HEK293 (cell line): ENCODE data around the gene GALNT1.

Source experiments
- CTCF ChIA-PET: fragments of 350-600 bp; formaldehyde crosslinking; extraction: SDS; loops from one replicate; lab custom pipeline; 2021; ENCODE audit warnings: antibody characterized with exemption; lab: Yijun Ruan, JAX
- POLR2A ChIA-PET: fragments of 300-600 bp; formaldehyde crosslinking; extraction: SDS; loops from one replicate; lab custom pipeline; 2020; ENCODE audit warnings: antibody characterized with exemption, inconsistent platforms; lab: Yijun Ruan, JAX
- H3K27ac ChIP-seq: fragments of 200-500 bp; sonication (Bioruptor generic); 2 replicates; pipeline ENCODE4 v1.5.1; 2014; ENCODE audit warnings: low read depth, low read length, control low read depth, inconsistent platforms; ENCODE audit errors: extremely low read depth
- H3K36me3 ChIP-seq, 2 experiments: fragments of 200-500 bp in 1 of 2; sonication (Bioruptor generic) in 1 of 2; 1 replicate in 1 of 2; 2 replicates in 1 of 2; pipeline ENCODE4 v1.5.1; 2014 to 2017; ENCODE audit warnings: inconsistent platforms in 2 of 2, low read length in 2 of 2; ENCODE audit not compliant: control insufficient read depth in 2 of 2, insufficient read depth in 1 of 2
- H3K4me1 ChIP-seq: fragments of 200-500 bp; sonication (Bioruptor generic); 2 replicates; pipeline ENCODE4 v1.5.1; 2014; ENCODE audit warnings: mild to moderate bottlenecking, low read length, inconsistent platforms; ENCODE audit not compliant: control insufficient read depth, insufficient read depth
- H3K4me3 ChIP-seq: 2 replicates; pipeline ENCODE4 v1.5.1; 2011; ENCODE audit warnings: low read depth, mild to moderate bottlenecking, control low read depth, low read length, moderate library complexity
- H3K9me3 ChIP-seq: fragments of 200-500 bp; sonication (Bioruptor generic); 2 replicates; pipeline ENCODE4 v1.5.1; 2014; ENCODE audit warnings: low read depth, low read length, inconsistent platforms; ENCODE audit not compliant: control insufficient read depth, insufficient read depth
- CTCF ChIP-seq: fragments of 450-650 bp; formaldehyde crosslinking; IDR thresholded peaks from 2 replicates; pipeline ENCODE4 v1.5.1; 2016; ENCODE audit warnings: missing biosample characterization, missing genetic modification characterization
- EGR2 ChIP-seq: fragments of 450-650 bp; formaldehyde crosslinking; IDR thresholded peaks from 2 replicates; pipeline ENCODE4 v1.5.1; 2016; ENCODE audit warnings: low read depth, missing biosample characterization, missing genetic modification characterization
- GFI1B ChIP-seq: fragments of 450-650 bp; formaldehyde crosslinking; IDR thresholded peaks from 2 replicates; pipeline ENCODE4 v1.5.1; 2016; ENCODE audit warnings: missing biosample characterization, missing genetic modification characterization
- GLI4 ChIP-seq: fragments of 450-650 bp; formaldehyde crosslinking; IDR thresholded peaks from 2 replicates; pipeline ENCODE4 v1.5.1; 2016; ENCODE audit warnings: missing biosample characterization, missing genetic modification characterization
- OVOL3 ChIP-seq: fragments of 450-650 bp; formaldehyde crosslinking; IDR thresholded peaks from 2 replicates; pipeline ENCODE4 v1.5.1; 2016; ENCODE audit warnings: missing biosample characterization, missing genetic modification characterization
- SCRT1 ChIP-seq: fragments of 450-650 bp; formaldehyde crosslinking; IDR thresholded peaks from 2 replicates; pipeline ENCODE4 v1.5.1; 2016; ENCODE audit warnings: missing biosample characterization, missing genetic modification characterization, borderline replicate concordance
- SP3 ChIP-seq: fragments of 450-650 bp; formaldehyde crosslinking; IDR thresholded peaks from 2 replicates; pipeline ENCODE4 v1.5.1; 2016; ENCODE audit warnings: missing biosample characterization, missing genetic modification characterization
- TRIM28 ChIP-seq: IDR thresholded peaks from 2 replicates; pipeline ENCODE4 v1.6.1; 2011; ENCODE audit warnings: low read length, control low read depth, borderline replicate concordance
- ZBTB1 ChIP-seq: fragments of 450-650 bp; formaldehyde crosslinking; IDR thresholded peaks from 2 replicates; pipeline ENCODE4 v1.5.1; 2016; ENCODE audit warnings: missing biosample characterization, missing genetic modification characterization
- ZNF112 ChIP-seq: fragments of 450-650 bp; formaldehyde crosslinking; IDR thresholded peaks from 2 replicates; pipeline ENCODE4 v1.5.0; 2017; ENCODE audit warnings: missing biosample characterization, missing genetic modification characterization
- ZNF121 ChIP-seq: fragments of 450-650 bp; formaldehyde crosslinking; IDR thresholded peaks from 2 replicates; pipeline ENCODE4 v1.5.1; 2016; ENCODE audit warnings: missing biosample characterization, missing genetic modification characterization
- ZNF146 ChIP-seq: fragments of 450-650 bp; formaldehyde crosslinking; IDR thresholded peaks from 2 replicates; pipeline ENCODE4 v1.5.1; 2016; ENCODE audit warnings: missing biosample characterization, missing genetic modification characterization
- ZNF169 ChIP-seq: fragments of 450-650 bp; formaldehyde crosslinking; IDR thresholded peaks from 2 replicates; pipeline ENCODE4 v1.5.1; 2016; ENCODE audit warnings: missing biosample characterization, missing genetic modification characterization
- ZNF174 ChIP-seq: fragments of 450-650 bp; formaldehyde crosslinking; IDR thresholded peaks from 2 replicates; pipeline ENCODE4 v1.5.0; 2017; ENCODE audit warnings: missing biosample characterization, mild to moderate bottlenecking, missing genetic modification characterization
- ZNF18 ChIP-seq: fragments of 450-650 bp; formaldehyde crosslinking; IDR thresholded peaks from 2 replicates; pipeline ENCODE4 v1.5.1; 2016; ENCODE audit warnings: missing biosample characterization, missing genetic modification characterization
- ZNF211 ChIP-seq: fragments of 450-650 bp; formaldehyde crosslinking; IDR thresholded peaks from 2 replicates; pipeline ENCODE4 v1.5.1; 2016; ENCODE audit warnings: low read depth, missing biosample characterization, missing genetic modification characterization
- ZNF292 ChIP-seq: fragments of 450-650 bp; formaldehyde crosslinking; IDR thresholded peaks from 2 replicates; pipeline ENCODE4 v1.5.1; 2016; ENCODE audit warnings: low read depth, missing biosample characterization, missing genetic modification characterization, borderline replicate concordance
- ZNF302 ChIP-seq: fragments of 450-650 bp; formaldehyde crosslinking; IDR thresholded peaks from 2 replicates; pipeline ENCODE4 v1.5.1; 2016; ENCODE audit warnings: missing biosample characterization, missing genetic modification characterization, low read depth
- ZNF335 ChIP-seq: fragments of 450-650 bp; formaldehyde crosslinking; conservative IDR thresholded peaks from 2 replicates; pipeline ENCODE4 v1.5.1; 2016; ENCODE audit warnings: missing biosample characterization, missing genetic modification characterization
- ZNF423 ChIP-seq: fragments of 450-650 bp; formaldehyde crosslinking; IDR thresholded peaks from 2 replicates; pipeline ENCODE4 v1.5.1; 2016; ENCODE audit warnings: missing biosample characterization, missing genetic modification characterization
- ZNF433 ChIP-seq: fragments of 450-650 bp; formaldehyde crosslinking; IDR thresholded peaks from 2 replicates; pipeline ENCODE4 v1.5.1; 2016; ENCODE audit warnings: missing biosample characterization, missing genetic modification characterization, low read depth
- ZNF548 ChIP-seq: fragments of 450-650 bp; formaldehyde crosslinking; IDR thresholded peaks from 2 replicates; pipeline ENCODE4 v1.5.1; 2016; ENCODE audit warnings: missing biosample characterization, missing genetic modification characterization
- ZNF555 ChIP-seq: fragments of 450-650 bp; formaldehyde crosslinking; conservative IDR thresholded peaks from 2 replicates; pipeline ENCODE4 v1.5.1; 2017; ENCODE audit warnings: missing biosample characterization, mild to moderate bottlenecking, missing genetic modification characterization, inconsistent platforms
- ZNF558 ChIP-seq: fragments of 450-650 bp; formaldehyde crosslinking; IDR thresholded peaks from 2 replicates; pipeline ENCODE4 v1.5.1; 2016; ENCODE audit warnings: missing biosample characterization, missing genetic modification characterization
- ZNF629 ChIP-seq: fragments of 450-650 bp; formaldehyde crosslinking; IDR thresholded peaks from 2 replicates; pipeline ENCODE4 v1.5.1; 2017; ENCODE audit warnings: missing biosample characterization, missing genetic modification characterization
- ZNF701 ChIP-seq: fragments of 450-650 bp; formaldehyde crosslinking; IDR thresholded peaks from 2 replicates; pipeline ENCODE4 v1.5.1; 2016; ENCODE audit warnings: missing biosample characterization, missing genetic modification characterization
- ZNF707 ChIP-seq: fragments of 450-650 bp; formaldehyde crosslinking; IDR thresholded peaks from 2 replicates; pipeline ENCODE4 v1.5.1; 2016; ENCODE audit warnings: missing biosample characterization, missing genetic modification characterization
- ZNF785 ChIP-seq: fragments of 450-650 bp; formaldehyde crosslinking; IDR thresholded peaks from 2 replicates; pipeline ENCODE4 v1.5.1; 2016; ENCODE audit warnings: missing biosample characterization, missing genetic modification characterization
- ZSCAN16 ChIP-seq: fragments of 450-650 bp; formaldehyde crosslinking; IDR thresholded peaks from 2 replicates; pipeline ENCODE4 v1.5.1; 2016; ENCODE audit warnings: missing biosample characterization, missing genetic modification characterization
- TF ChIP-seq, protein P1 (sequence below): fragments of 450-650 bp; formaldehyde crosslinking; IDR thresholded peaks from 2 replicates; pipeline ENCODE4; 2016; ENCODE audit warnings: missing biosample characterization, missing genetic modification characterization
- TF ChIP-seq, protein P2 (sequence below): fragments of 450-650 bp; formaldehyde crosslinking; IDR thresholded peaks from 2 replicates; pipeline ENCODE4 v1.5.1; 2017; ENCODE audit warnings: missing biosample characterization, mild to moderate bottlenecking, missing genetic modification characterization, moderate library complexity

GALNT1 gene

DNA sequence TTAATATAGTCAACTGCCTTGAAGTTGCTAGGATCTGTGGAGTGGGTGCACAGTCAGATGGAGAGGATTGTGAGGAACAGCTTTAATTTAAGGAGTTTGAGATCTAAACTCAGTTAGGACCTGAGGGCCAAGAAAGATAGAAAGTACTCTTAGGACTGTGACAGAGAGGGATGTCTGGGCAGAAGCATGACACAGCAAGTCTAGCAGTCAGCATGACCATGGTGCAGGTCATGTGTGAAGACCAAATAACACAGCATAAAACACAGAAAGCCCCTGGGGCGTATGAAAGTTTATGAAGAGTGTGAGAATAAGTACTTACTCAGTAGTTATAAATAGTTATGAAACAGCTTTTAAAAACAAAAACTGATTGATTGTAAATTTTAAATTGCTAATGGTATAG lies 107.2 kb downstream of the GALNT1 start:
- Histone ChIP-seq H3K4me3 (no peak overlapping the region), H3K27ac (no peak overlapping the region), H3K9me3 (no peaks in the 10 kb centered on the region), H3K36me3 (peaks cover 0 to 43% of the 10 kb centered on the region in 2 experiments; a peak in 1 of 3 replicates), H3K4me1 (no peaks in the 10 kb centered on the region)
- TF ChIP-seq ZNF423 (tag by site-specific recombination) = no peak
- no peak for TF ChIP-seq TRIM28
- TF ChIP-seq ZNF169 (tag by site-specific recombination) = no peak
- no peak for TF ChIP-seq ZNF558 (tag by site-specific recombination)
- no peak for TF ChIP-seq ZNF146 (tag by site-specific recombination)
- no peak for TF ChIP-seq ZNF174 (tag by site-specific recombination)
- TF ChIP-seq ZNF292 (tag by site-specific recombination) = no peak
- TF ChIP-seq CTCF (tag by site-specific recombination) = no peak
- no peak for TF ChIP-seq ZNF302 (tag by site-specific recombination)
- TF ChIP-seq ZNF18 = no peak
- no peak for TF ChIP-seq ZBTB1 (tag by site-specific recombination)
- TF ChIP-seq ZNF121 (tag by site-specific recombination) = no peak
- no peak for TF ChIP-seq GLI4 (tag by site-specific recombination)
- no peak for TF ChIP-seq ZNF707 (tag by site-specific recombination)
- no peak for TF ChIP-seq ZNF211 (tag by site-specific recombination)
- no peak for TF ChIP-seq SCRT1 (tag by site-specific recombination)
- TF ChIP-seq ZNF548 = no peak
- TF ChIP-seq OVOL3 = no peak
- TF ChIP-seq, protein P1, sequence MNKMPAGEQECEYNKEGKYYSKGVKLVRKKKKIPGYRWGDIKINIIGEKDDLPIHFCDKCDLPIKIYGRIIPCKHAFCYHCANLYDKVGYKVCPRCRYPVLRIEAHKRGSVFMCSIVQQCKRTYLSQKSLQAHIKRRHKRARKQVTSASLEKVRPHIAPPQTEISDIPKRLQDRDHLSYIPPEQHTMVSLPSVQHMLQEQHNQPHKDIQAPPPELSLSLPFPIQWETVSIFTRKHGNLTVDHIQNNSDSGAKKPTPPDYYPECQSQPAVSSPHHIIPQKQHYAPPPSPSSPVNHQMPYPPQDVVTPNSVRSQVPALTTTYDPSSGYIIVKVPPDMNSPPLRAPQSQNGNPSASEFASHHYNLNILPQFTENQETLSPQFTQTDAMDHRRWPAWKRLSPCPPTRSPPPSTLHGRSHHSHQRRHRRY = no peak
- ChIA-PET CTCF (no interaction called here), POLR2A (no interaction called here)

DNA sequence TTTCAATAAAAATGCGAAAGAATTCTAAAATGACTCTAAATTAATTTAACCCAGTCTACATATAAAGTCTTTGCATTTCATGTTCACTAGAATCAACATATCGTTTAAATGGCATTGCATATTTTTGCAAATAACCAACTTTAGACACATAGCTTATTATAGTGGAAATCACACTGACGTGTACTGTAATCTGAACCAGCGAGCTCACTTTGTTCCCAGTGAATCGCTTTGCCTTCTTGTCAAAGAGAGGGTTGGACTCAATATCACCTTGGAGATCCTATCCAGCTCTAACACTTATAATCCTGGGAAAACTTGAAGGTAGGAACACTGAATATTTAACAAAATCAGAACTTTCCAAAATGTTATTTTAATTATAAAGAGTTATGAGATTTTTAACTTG lies 108.2 kb downstream of the GALNT1 start:
- H3K4me3 ChIP-seq = no peak overlapping the region
- H3K9me3 ChIP-seq = no peaks in the 10 kb centered on the region
- ChIA-PET POLR2A (no interaction called here), CTCF (no interaction called here)
- no peaks in the 10 kb centered on the region for H3K4me1 ChIP-seq
- H3K27ac ChIP-seq = no peak overlapping the region
- H3K36me3 ChIP-seq = peaks cover 0 to 46% of the 10 kb centered on the region in 2 experiments; a peak in 1 of 3 replicates
- no peak for TF ChIP-seq ZNF555 (tag by site-specific recombination)
- TF ChIP-seq GLI4 (tag by site-specific recombination) = no peak
- TF ChIP-seq, protein P1 = no peak
- TF ChIP-seq SP3 (tag by site-specific recombination) = no peak
- TF ChIP-seq, protein P2, sequence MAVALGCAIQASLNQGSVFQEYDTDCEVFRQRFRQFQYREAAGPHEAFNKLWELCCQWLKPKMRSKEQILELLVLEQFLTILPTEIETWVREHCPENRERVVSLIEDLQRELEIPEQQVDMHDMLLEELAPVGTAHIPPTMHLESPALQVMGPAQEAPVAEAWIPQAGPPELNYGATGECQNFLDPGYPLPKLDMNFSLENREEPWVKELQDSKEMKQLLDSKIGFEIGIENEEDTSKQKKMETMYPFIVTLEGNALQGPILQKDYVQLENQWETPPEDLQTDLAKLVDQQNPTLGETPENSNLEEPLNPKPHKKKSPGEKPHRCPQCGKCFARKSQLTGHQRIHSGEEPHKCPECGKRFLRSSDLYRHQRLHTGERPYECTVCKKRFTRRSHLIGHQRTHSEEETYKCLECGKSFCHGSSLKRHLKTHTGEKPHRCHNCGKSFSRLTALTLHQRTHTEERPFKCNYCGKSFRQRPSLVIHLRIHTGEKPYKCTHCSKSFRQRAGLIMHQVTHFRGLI (tag by site-specific recombination) = no peak
- no peak for TF ChIP-seq ZNF433 (tag by site-specific recombination)
- no peak for TF ChIP-seq ZSCAN16
- TF ChIP-seq ZNF629 (tag by site-specific recombination) = no peak
- TF ChIP-seq ZNF335 (tag by site-specific recombination) = no peak
- no peak for TF ChIP-seq GFI1B (tag by site-specific recombination)
- TF ChIP-seq ZNF112 = no peak
- no peak for TF ChIP-seq EGR2 (tag by site-specific recombination)
- TF ChIP-seq TRIM28 = no peak
- TF ChIP-seq ZNF701 (tag by site-specific recombination) = no peak
- TF ChIP-seq ZNF785 = no peak
